ENCODE results near the gene DIPK1A. TPM values are rescaled to one million over a fixed set of nuclear protein-coding genes. Genes with fewer than 3 reads are reported as not detected.

DIPK1A gene
- total RNA-seq, 3 donors from 2014 or later: 7.6 to 20.4 (median 12.8) TPM

GRCh38 chr1:92839442-92839841, 121.8 kb downstream of the DIPK1A start:
- Histone ChIP-seq H3K9me3 (no peaks in the 10 kb centered on the region), H3K36me3 (ENCODE audit: low read depth) (no peaks in the 10 kb centered on the region), H3K4me3 (no peak overlapping the region), H3K4me1 (ENCODE audit: low read depth) (peaks cover 8% of the 10 kb centered on the region)
- ATAC-seq: no peak
- intact Hi-C loops (cut with DNase I, micrococcal nuclease): no loop called here
- TF ChIP-seq, protein P1, sequence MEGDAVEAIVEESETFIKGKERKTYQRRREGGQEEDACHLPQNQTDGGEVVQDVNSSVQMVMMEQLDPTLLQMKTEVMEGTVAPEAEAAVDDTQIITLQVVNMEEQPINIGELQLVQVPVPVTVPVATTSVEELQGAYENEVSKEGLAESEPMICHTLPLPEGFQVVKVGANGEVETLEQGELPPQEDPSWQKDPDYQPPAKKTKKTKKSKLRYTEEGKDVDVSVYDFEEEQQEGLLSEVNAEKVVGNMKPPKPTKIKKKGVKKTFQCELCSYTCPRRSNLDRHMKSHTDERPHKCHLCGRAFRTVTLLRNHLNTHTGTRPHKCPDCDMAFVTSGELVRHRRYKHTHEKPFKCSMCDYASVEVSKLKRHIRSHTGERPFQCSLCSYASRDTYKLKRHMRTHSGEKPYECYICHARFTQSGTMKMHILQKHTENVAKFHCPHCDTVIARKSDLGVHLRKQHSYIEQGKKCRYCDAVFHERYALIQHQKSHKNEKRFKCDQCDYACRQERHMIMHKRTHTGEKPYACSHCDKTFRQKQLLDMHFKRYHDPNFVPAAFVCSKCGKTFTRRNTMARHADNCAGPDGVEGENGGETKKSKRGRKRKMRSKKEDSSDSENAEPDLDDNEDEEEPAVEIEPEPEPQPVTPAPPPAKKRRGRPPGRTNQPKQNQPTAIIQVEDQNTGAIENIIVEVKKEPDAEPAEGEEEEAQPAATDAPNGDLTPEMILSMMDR (IDR thresholded peaks at IDR 0.05): no peak
- DNase-seq: no peak

DNA sequence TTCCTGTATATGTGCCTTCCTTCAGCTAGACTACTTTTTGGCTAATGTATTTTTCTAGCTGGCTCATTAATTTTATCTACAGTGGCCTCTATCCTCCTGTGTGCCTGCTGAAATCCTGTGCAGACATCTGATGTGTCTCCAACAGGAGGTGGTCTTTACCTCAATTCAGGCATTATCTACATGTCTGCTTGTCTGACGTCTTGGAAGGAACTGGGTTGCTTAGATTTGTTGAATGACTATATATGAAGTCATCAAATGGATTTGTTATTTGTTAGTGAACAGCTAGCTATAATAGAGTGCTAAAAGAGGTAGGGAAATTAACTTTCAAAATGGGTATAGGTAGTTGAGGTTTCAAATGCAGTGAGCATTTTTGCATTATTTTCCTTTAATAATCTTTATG, 122.7 kb downstream of the DIPK1A start:
- Histone ChIP-seq H3K36me3 (ENCODE audit: low read depth) (no peaks in the 10 kb centered on the region), H3K9me3 (no peaks in the 10 kb centered on the region), H3K4me1 (ENCODE audit: low read depth) (peaks cover 17% of the 10 kb centered on the region), H3K4me3 (no peak overlapping the region)
- no peak for DNase-seq
- TF ChIP-seq, protein P1 (IDR thresholded peaks at IDR 0.05): no peak
- intact Hi-C loops (cut with DNase I, micrococcal nuclease): no loop called here
- ATAC-seq: no peak

GRCh38 chr1:92837062-92837461, 124.2 kb downstream of the DIPK1A start:
- Histone ChIP-seq H3K9me3 (no peaks in the 10 kb centered on the region), H3K4me1 (ENCODE audit: low read depth) (peaks cover 24% of the 10 kb centered on the region), H3K4me3 (no peak overlapping the region), H3K36me3 (ENCODE audit: low read depth) (no peaks in the 10 kb centered on the region)
- ATAC-seq (no peak), DNase-seq (no peak)
- TF ChIP-seq, protein P1 (IDR thresholded peaks at IDR 0.05): no peak
- intact Hi-C loops (cut with DNase I, micrococcal nuclease): no loop called here

- Histone ChIP-seq H3K36me3 (ENCODE audit: low read depth) (no peaks in the 10 kb centered on the region), H3K4me3 (no peak overlapping the region), H3K9me3 (no peaks in the 10 kb centered on the region), H3K4me1 (ENCODE audit: low read depth) (peaks cover 24% of the 10 kb centered on the region)
- DNase-seq (no peak), ATAC-seq (no peak)
- intact Hi-C loops (cut with DNase I, micrococcal nuclease): no loop called here
- TF ChIP-seq, protein P1 (IDR thresholded peaks at IDR 0.05): no peak
These were observed 126.6 kb downstream of the DIPK1A start for GRCh38 chr1:92834617-92835016.

DNA sequence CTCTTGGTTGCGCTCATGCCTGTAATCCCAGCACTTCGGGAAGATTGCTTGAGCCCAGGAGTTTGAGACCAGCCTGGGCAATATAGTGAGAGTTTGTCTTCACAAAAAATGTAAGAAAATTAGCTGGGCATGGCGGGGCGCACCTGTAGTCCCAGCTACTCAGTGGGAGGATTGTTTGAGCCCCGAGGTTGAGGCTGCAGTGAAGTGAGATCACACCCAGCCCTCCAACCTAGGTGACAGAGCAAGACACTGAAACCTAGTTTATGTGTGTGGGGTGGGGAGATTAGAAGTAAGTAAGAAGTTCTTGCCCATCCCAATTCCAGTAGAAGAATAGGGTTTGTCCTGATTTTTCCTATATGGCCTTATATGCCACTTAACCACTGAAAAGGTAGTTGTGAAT, 127.4 kb downstream of the DIPK1A start:
- peaks cover 24% of the 10 kb centered on the region for H3K4me1 ChIP-seq (ENCODE audit: low read depth)
- H3K36me3 ChIP-seq (ENCODE audit: low read depth): no peaks in the 10 kb centered on the region
- TF ChIP-seq, protein P1 (IDR thresholded peaks at IDR 0.05): no peak
- no peak overlapping the region for H3K4me3 ChIP-seq
- DNase-seq: no peak
- no peaks in the 10 kb centered on the region for H3K9me3 ChIP-seq
- intact Hi-C loops (cut with DNase I, micrococcal nuclease): no loop called here
- ATAC-seq: no peak

GRCh38 chr1:92832537-92833114, 128.6 kb downstream of the DIPK1A start:
- no peaks in the 10 kb centered on the region for H3K36me3 ChIP-seq (ENCODE audit: low read depth)
- intact Hi-C loops (cut with DNase I, micrococcal nuclease): no loop called here
- DNase-seq: no peak

More at GRCh38 chr1:92832537-92833114, 128.6 kb downstream of the DIPK1A start:
- Histone ChIP-seq H3K4me3 (peak overlapping the region; percentile 94), H3K4me1 (ENCODE audit: low read depth) (peaks cover 24% of the 10 kb centered on the region), H3K9me3 (no peaks in the 10 kb centered on the region)
- ATAC-seq: peak; percentile 6
- TF ChIP-seq, protein P1 (IDR thresholded peaks at IDR 0.05): no peak

Measured in mucosa of descending colon (tissue), 3 donors.